Activated naive CD4-positive, alpha-beta T cell treated with anti-CD3 and anti-CD28 coated beads for 36 hours (primary cell): ENCODE data around the gene PPP1R3F. TPM values are rescaled to one million over a fixed set of nuclear protein-coding genes. Genes with fewer than 3 reads are reported as not detected.

ENCODE experiments used
- total RNA-seq, 2 experiments: library from RNA; stranded (reverse); gene quantifications; one replicate each; pipeline ENCODE4 v1.2.3, GENCODE V29; 2021

PPP1R3F gene
- total RNA-seq, 2 experiments from 2014 or later: 2.4 to 3.4 TPM

Other genes starting within 250 kb of the PPP1R3F start
- 10 to 100 TPM; 34.7 to 35.5 TPM for gene TFE3, start 226.4 kb upstream of the PPP1R3F start, total RNA-seq
- 1 to 10 TPM; 2.1 to 2.2 TPM for gene CCDC120, start 210.8 kb upstream of the PPP1R3F start, total RNA-seq
- gene PRAF2, start 195.8 kb upstream of the PPP1R3F start, total RNA-seq: 10 to 100 TPM; 14.5 to 14.8 TPM
- 10 to 100 TPM; 17.9 to 22.5 TPM for gene WDR45, start 189.9 kb upstream of the PPP1R3F start, total RNA-seq
- gene GPKOW, start 146.1 kb upstream of the PPP1R3F start, total RNA-seq: 10 to 100 TPM; 18.6 to 19.9 TPM
- under 1 TPM; 0.25 to 0.26 TPM for gene MAGIX, start 107.0 kb upstream of the PPP1R3F start, total RNA-seq
- 100 to 1,000 TPM; 143 to 145 TPM for gene PLP2, start 97.9 kb upstream of the PPP1R3F start, total RNA-seq
- gene PRICKLE3, start 83.4 kb upstream of the PPP1R3F start, total RNA-seq: 1 to 10 TPM; 9.2 to 9.3 TPM
- gene SYP, start 69.6 kb upstream of the PPP1R3F start, total RNA-seq: 1 to 10 TPM; 2.5 to 2.6 TPM
- gene CACNA1F, start 36.5 kb upstream of the PPP1R3F start, total RNA-seq: 1 to 10 TPM in 1 of 2 experiments, under 1 TPM in 1; 0.62 to 1.0 TPM
- 10 to 100 TPM; 16.4 to 18.5 TPM for gene CCDC22, start 34.3 kb upstream of the PPP1R3F start, total RNA-seq
- 1 to 10 TPM; 7.1 to 7.5 TPM for gene FOXP3, start 5.1 kb upstream of the PPP1R3F start, total RNA-seq
- gene GAGE10, start 33.9 kb downstream of the PPP1R3F start, total RNA-seq: not detected
- not detected for gene GAGE12J, start 52.2 kb downstream of the PPP1R3F start, total RNA-seq
- not detected for gene GAGE13, start 61.8 kb downstream of the PPP1R3F start, total RNA-seq